ENCODE measurements around the gene MTARC2.

MTARC2 gene

DNA sequence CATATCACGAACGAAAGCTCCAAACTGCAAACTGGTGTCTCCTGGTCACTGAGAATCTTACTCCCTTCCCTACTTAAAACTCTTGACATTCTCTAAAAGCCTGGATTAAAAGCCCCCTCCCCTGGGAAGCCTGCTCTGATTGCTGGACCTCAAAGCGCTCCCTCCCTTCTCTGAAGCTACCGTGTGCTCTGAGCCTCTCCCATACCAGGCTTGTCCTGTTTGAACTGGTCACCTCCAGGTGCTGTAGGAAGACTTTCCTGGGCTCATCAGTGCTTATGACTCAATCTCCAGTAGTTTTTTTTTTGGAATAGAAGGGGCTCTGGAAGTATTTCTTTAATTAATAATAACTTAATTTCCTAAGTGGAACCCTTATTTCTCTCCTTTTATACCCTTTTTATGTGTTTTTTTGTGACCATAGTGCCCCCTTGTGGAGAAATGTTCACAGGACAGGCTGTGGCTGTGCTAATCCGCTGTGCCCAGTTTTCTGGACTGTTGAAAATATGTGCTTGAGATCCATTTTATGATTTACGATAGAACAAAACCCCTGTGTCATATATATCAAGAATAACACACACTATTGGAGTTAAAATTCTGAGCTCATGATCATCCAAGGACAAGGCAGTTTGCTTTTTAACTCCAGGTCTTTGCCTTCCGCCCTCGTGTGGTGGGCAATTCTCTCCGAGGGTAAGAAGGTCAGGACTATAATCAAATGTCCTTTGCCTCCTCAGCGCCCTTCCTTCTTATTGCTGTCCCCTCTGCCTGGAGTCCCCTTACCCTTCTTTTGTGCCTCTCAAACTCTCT lies 55.5 kb downstream of the MTARC2 start:
- DNase-seq (ENCODE audit: low read depth in 2 of 2): no peak

DNA sequence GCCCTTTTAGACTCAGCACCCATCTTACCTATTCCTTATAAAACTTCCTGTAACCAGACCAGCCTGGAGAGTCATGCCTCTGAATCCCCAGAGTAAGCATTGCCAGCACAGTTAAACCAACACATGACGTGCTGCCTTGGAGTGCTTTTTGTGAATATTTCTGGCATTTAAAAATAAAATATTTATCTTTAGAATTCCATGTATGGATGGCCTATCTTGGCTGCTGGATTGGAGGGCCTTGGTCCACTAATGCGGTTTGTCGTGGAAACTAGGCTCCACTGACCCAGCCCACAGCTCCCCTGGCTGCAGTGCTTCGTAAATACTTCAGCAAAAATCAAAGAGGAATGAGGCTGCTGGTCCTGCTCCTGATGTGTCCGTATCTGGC lies 56.1 kb downstream of the MTARC2 start:
- DNase-seq (ENCODE audit: low read depth in 2 of 2): no peak

- no peak for DNase-seq (ENCODE audit: low read depth in 2 of 2)
Measured at GRCh38 chr1:220806408-220806807, 58.3 kb downstream of the MTARC2 start.

DNA sequence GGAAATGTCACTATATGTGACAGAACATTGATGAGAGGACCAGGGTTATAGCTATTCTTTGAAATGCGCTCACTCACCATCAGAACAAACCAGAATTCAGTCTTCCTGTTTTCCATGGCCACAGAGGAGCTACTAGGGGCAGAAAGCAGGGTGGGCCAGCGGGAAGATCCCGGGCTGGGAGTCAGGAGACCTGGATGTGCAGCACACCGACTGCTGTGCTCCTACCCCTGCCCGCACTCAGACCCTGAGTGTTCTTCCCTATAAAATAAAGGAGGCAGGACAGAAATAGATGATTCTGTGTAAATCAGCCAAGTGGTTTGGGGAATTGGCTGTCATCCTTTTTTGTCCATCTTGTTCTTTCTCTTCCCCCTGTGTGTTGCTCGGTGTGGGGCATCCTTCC lies 59.6 kb downstream of the MTARC2 start:
- no peak for DNase-seq (ENCODE audit: low read depth in 2 of 2)

GRCh38 chr1:220808345-220809186 lies 60.4 kb downstream of the MTARC2 start:
- no peak for DNase-seq (ENCODE audit: low read depth in 2 of 2)

- DNase-seq (ENCODE audit: low read depth in 2 of 2): no peak
Measured at GRCh38 chr1:220809187-220809550, 61.0 kb downstream of the MTARC2 start.

- DNase-seq (ENCODE audit: low read depth in 2 of 2): no peak
Measured at GRCh38 chr1:220809704-220810103, 61.6 kb downstream of the MTARC2 start.

- peak; percentile 57 to 61 for DNase-seq (ENCODE audit: low read depth in 2 of 2)
Measured at GRCh38 chr1:220810179-220810653, 62.1 kb downstream of the MTARC2 start.

DNA sequence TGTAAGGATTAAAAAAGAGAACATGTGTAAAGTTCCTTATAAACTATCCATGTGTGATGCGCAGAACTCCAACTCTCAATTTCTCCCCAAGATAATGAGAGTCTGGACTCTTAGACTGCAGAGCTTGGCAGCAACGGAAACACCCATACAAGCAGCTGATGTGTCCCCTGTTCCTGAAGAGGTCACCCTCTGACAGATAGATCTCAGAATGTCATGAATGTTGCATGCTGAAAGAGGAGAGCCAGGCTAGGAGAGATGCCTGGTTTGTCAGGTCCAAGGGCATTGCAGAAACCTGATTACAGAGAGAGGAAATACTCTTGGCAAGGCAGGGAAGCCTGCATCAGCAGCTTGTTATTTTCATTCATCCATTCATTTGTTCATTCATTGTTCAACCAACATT lies 62.8 kb downstream of the MTARC2 start:
- no peak for DNase-seq (ENCODE audit: low read depth in 2 of 2)

GRCh38 chr1:220811695-220812094 lies 63.6 kb downstream of the MTARC2 start:
- no peak for DNase-seq (ENCODE audit: low read depth in 2 of 2)

- DNase-seq (ENCODE audit: low read depth in 2 of 2): no peak
Measured at GRCh38 chr1:220812308-220812707, 64.2 kb downstream of the MTARC2 start.

- DNase-seq (ENCODE audit: low read depth in 2 of 2): no peak
Measured at GRCh38 chr1:220813013-220813412, 64.9 kb downstream of the MTARC2 start.

DNA sequence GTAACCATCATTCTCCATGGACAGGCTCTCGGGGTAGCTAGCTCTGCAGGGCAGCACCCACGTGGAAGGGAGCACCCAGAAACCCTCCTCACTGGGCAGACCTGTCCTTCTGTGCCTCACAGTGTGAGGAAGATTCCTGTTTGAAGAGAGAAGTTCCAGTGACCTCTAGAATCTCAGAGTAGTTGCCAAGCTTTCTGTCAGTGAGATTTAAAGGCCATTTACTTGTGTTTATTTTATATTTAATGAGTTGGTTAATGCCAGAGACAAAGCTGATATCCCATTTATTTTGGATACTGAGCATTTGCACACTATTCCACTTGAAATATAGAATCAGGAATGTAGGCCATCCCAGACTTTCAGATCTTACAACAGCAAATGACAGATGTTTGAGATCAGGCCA lies 67.3 kb downstream of the MTARC2 start:
- DNase-seq (ENCODE audit: low read depth in 2 of 2): no peak

DNA sequence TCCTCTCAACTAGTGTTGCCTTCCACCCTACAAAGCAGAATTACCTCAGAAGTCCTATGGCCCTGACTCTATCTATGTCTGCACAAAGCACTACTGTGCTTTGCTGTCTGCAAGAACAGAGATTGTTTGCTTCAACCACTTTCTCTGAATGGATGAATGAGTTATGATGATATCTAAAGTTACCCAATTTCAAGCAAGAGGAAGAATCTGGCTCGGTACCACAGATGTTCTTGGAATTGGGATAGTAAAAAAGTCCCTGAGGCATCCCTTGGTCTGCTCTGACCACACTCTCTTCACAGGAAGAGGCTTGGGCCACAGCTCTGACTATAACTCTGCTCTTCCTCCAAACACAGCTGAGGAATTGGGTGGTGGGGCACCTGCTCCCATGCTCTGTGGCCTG lies 69.8 kb downstream of the MTARC2 start:
- no peak for DNase-seq (ENCODE audit: low read depth in 2 of 2)

GRCh38 chr1:220818421-220819173 lies 70.5 kb downstream of the MTARC2 start:
- no peak for DNase-seq (ENCODE audit: low read depth in 2 of 2)

GRCh38 chr1:220819467-220820026 lies 71.4 kb downstream of the MTARC2 start:
- no peak for DNase-seq (ENCODE audit: low read depth in 2 of 2)

DNA sequence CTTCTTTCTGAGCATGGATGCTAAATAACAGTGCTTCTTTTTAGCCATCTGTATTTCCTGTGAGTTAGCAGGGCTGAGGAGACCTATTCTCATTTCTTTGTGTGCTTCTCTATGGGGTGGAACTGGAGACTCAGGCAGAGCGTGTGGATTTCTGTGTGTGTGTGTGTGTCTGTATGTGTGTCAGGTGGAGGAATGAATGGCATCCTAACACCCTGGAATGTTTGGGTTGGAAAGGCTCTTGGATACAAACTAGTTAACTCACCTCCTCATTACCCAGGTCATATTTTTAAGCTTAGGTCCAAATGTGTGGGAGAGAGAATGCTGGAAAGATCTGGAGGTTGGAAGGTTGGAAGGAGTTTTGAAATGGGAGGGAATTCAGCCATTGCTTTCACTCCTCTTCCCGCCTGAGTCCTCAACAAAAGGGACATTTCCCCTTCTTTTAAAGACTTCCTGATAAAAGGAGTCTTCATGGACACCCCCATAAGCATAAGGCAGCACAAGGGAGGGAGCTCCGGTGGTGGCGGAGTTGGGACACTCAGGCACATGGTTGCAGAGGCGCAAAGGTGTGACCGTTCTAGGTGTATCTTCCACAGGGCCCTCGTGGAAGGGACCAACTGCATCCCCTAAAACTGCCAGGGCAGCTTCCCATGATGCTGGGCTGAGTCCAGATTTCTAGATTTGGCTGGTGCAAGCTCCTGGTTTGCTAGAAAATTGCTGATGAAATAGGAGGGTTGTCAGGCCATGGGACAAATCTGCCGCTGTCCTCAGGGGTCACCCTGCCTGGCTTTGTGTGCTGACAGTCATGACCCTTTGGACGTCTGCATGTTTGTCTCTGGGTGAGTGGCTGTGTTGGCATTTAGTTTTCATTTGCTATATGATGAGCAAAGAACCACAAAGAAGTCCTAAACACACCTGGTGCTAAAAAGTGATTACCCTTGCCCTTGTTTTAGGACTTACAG lies 76.2 kb downstream of the MTARC2 start:
- no peak for DNase-seq (ENCODE audit: low read depth in 2 of 2)

- no peak for DNase-seq (ENCODE audit: low read depth in 2 of 2)
Measured at GRCh38 chr1:220825819-220826551, 77.9 kb downstream of the MTARC2 start.

DNA sequence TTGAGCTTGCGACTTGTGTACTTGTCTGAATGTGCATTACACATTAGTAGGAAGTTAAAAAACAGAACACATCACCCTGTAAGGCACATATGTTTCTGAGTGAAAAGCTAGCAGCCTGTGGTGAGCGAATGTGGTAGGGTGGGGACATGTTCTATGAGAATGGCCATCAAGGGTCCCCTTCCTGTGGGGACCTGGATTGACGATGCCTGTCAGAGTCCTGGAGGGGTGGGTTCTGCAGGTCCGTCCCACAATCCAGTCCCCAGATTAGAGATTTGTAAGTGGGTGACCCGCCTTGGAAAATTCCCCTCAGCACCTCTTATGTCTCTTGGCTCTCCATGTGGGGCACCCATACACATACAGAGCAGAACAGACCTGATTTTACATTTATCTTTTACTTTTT lies 78.6 kb downstream of the MTARC2 start:
- no peak for DNase-seq (ENCODE audit: low read depth in 2 of 2)
